Upper lobe of right lung (tissue), 1 donor: ENCODE data around the gene DTNB. TPM values are rescaled to one million over a fixed set of nuclear protein-coding genes. Genes with fewer than 3 reads are reported as not detected.
"Not testable (repeated sequence)": the region's sequence is repeated elsewhere in the genome, so short reads cannot be mapped to it uniquely, and the experiment has no call there.

Experiments
- ATAC-seq: fragments of 200-7000 bp; cut with Tn5 transposase; one replicate; pipeline ENCODE4 v1.9.1; 2020; ENCODE audit warnings: mild to moderate bottlenecking, moderate library complexity
- DNase-seq: peaks from one replicate; pipeline ENCODE4 v3.0.0-alpha.2; 2020
- H3K27ac ChIP-seq: fragments of 200-600 bp; one replicate; pipeline ENCODE4 v1.8.0; 2022
- H3K27me3 ChIP-seq: fragments of 200-600 bp; one replicate; pipeline ENCODE4 v1.8.0; 2022; ENCODE audit warnings: mild to moderate bottlenecking
- H3K36me3 ChIP-seq: fragments of 200-600 bp; one replicate; pipeline ENCODE4 v1.8.0; 2022
- H3K4me1 ChIP-seq: fragments of 200-600 bp; one replicate; pipeline ENCODE4 v1.8.0; 2022
- H3K4me3 ChIP-seq: fragments of 200-600 bp; one replicate; pipeline ENCODE4 v1.8.0; 2022; ENCODE audit warnings: mild to moderate bottlenecking
- H3K9me3 ChIP-seq: fragments of 200-600 bp; one replicate; pipeline ENCODE4 v1.8.0; 2022
- intact Hi-C: fragments of 100-400 bp; cut with DNase I; formaldehyde crosslinking; loops from one replicate; pipeline ENCODE4 v1.11.0; 2022
- total RNA-seq: library from RNA; stranded (reverse); fragmentation: NEBNext Ultra II Directional; extraction: Animal tissue kit (Norgen Biotek cat#: 25700); gene quantifications from one replicate; pipeline ENCODE4 v1.2.1, GENCODE V29; 2021
- TF ChIP-seq, protein P1 (sequence below): fragments of 200-600 bp; IDR thresholded peaks from one replicate; pipeline ENCODE4 v1.8.0; 2022; ENCODE audit warnings: antibody characterized with exemption
- donor health status: DM: no; HTN: yes; CAD: no; lungs with severe emphysema.

The DTNB gene
- total RNA-seq, 1 donor from 2014 or later = 18.1 TPM

DNA sequence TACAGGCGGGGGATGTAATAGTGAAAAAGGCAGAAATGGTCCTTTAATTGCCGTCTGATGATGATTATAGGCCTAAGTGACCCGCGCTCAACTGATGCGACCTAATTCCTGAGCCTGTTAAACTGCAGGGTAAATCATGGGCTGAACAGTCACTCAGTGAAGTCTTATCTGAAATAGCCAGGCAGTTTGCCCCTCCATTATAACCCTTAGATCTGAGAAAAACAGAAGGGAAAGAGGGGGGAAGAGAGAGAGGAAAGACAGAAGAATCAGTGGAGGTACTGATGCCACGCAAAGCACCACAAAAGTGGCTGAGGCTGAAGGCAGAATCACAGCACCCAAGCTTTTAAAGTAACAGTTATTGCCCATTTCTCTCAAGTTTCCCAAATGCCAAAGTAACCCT is 258.6 kb downstream of the DTNB start:
- intact Hi-C loops = no loop called here
- H3K27me3 ChIP-seq = no peaks in the 10 kb centered on the region
- H3K27ac ChIP-seq = no peak overlapping the region
- TF ChIP-seq, protein P1, sequence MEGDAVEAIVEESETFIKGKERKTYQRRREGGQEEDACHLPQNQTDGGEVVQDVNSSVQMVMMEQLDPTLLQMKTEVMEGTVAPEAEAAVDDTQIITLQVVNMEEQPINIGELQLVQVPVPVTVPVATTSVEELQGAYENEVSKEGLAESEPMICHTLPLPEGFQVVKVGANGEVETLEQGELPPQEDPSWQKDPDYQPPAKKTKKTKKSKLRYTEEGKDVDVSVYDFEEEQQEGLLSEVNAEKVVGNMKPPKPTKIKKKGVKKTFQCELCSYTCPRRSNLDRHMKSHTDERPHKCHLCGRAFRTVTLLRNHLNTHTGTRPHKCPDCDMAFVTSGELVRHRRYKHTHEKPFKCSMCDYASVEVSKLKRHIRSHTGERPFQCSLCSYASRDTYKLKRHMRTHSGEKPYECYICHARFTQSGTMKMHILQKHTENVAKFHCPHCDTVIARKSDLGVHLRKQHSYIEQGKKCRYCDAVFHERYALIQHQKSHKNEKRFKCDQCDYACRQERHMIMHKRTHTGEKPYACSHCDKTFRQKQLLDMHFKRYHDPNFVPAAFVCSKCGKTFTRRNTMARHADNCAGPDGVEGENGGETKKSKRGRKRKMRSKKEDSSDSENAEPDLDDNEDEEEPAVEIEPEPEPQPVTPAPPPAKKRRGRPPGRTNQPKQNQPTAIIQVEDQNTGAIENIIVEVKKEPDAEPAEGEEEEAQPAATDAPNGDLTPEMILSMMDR = no peak
- no peaks in the 10 kb centered on the region for H3K4me1 ChIP-seq
- H3K4me3 ChIP-seq = no peak overlapping the region
- ATAC-seq (no peak), DNase-seq (no peak)
- H3K36me3 ChIP-seq = peaks cover 8% of the 10 kb centered on the region
- no peaks in the 10 kb centered on the region for H3K9me3 ChIP-seq

DNA sequence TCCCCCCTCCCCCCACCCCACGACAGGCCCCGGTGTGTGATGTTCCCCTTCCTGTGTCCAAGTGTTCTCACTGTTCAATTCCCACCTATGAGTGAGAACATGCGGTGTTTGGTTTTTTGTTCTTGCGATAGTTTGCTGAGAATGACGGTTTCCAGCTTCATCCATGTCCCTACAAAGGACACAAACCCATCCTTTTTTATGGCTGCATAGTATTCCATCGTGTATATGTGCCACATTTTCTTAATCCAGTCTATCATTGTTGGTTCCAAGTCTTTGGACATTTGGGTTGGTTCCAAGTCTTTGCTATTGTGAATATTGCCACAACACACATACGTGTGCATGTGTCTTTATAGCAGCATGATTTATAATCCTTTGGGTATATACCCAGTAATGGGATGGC is 260.0 kb downstream of the DTNB start:
- H3K36me3 ChIP-seq, DNase-seq, ATAC-seq, H3K4me3 ChIP-seq, H3K27ac ChIP-seq, H3K9me3 ChIP-seq, intact Hi-C loops, H3K4me1 ChIP-seq, H3K27me3 ChIP-seq: not testable (repeated sequence)

DNA sequence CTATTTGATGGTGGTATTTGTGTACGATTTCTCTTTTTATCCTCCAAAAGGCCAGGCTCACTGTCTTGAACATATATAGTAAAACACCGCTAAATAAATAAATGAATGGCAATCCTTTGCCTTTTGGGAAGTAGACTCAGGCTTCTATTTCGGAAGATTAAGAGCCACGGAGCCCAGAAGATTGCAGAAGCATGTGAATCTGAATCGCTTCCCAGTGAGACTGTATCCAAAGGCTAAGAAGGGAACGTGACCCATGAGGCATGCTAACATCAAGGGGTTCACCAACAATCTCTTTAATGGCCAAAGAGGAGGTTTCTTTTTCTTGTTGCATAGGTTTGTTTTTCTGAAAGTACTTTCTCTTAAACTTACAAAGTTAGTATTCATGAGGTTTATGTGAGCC is 261.6 kb downstream of the DTNB start:
- H3K36me3 ChIP-seq = no peaks in the 10 kb centered on the region
- ATAC-seq = no peak
- intact Hi-C loops = no loop called here
- no peak for DNase-seq
- TF ChIP-seq, protein P1 = no peak
- no peak overlapping the region for H3K27ac ChIP-seq
- no peaks in the 10 kb centered on the region for H3K4me1 ChIP-seq
- no peaks in the 10 kb centered on the region for H3K9me3 ChIP-seq
- no peak overlapping the region for H3K4me3 ChIP-seq
- H3K27me3 ChIP-seq = no peaks in the 10 kb centered on the region

DNA sequence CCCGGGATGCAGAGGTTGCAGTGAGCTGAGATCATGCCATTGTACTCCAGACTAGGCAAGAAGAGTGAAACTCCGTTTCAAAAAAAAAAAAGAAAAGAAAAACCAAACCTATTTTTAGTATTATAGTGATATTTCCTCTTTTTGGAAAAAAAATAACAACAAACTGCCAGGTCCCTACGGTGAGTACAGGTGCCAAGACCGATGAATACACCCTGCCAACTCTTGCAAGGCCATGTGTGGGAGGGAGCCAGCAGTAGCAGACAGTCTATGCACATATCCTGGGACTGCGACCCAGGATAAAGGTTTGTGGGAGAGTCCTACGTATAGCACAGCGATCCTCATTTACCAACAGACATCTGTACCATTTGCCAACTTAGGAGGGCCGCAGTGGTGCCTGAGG is 262.1 kb downstream of the DTNB start:
- TF ChIP-seq, protein P1 = no peak
- H3K9me3 ChIP-seq = no peaks in the 10 kb centered on the region
- no peaks in the 10 kb centered on the region for H3K4me1 ChIP-seq
- H3K4me3 ChIP-seq = no peak overlapping the region
- ATAC-seq (no peak), DNase-seq (no peak)
- H3K27ac ChIP-seq = no peak overlapping the region
- H3K36me3 ChIP-seq = no peaks in the 10 kb centered on the region
- H3K27me3 ChIP-seq = no peaks in the 10 kb centered on the region
- intact Hi-C loops = no loop called here

DNA sequence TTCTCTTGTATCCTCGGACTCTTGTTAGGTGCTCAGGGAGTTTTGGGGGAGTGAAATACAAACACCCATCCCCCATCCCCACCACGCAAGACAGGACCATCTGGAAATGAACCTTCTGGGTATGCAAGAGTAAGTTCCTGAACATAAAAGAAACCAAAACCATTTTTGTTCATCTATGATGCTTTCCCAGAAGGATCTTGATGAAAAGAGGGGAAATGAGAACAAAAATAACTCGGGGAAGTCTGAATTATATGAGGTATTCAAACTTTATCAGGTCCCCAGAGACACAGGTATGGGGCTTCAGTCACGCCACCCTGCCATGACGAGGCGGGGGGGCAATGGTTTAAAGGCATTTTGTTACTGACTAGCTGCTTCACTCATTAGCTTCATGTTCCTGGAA is 263.0 kb downstream of the DTNB start:
- Histone ChIP-seq H3K36me3 (no peaks in the 10 kb centered on the region), H3K4me1 (no peaks in the 10 kb centered on the region), H3K4me3 (no peak overlapping the region), H3K27me3 (no peaks in the 10 kb centered on the region), H3K27ac (no peak overlapping the region), H3K9me3 (no peaks in the 10 kb centered on the region)
- intact Hi-C loops = no loop called here
- no peak for DNase-seq
- no peak for ATAC-seq
- TF ChIP-seq, protein P1 = no peak

DNA sequence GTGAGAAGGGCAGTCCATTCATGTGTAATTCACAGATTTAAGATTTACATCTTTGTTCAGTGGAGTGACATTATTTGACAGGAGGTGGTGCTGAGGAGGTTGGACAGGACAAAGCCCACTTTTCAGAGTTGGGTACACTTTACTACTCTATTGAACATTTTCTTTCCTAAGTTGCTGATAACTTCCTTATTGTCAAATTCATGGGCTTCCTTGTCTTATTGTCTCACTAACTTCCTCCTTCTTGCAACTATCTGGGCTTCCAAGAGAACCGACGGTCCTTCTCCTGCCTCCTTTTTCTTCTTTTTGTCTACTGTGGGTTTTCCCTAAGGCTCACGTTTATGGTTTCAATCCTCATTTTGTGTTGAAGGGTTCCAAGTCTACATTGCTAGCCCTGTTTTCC is 263.9 kb downstream of the DTNB start:
- TF ChIP-seq, protein P1 = no peak
- no peak for ATAC-seq
- no peaks in the 10 kb centered on the region for H3K4me1 ChIP-seq

More for the DNA sequence above, 263.9 kb downstream of the DTNB start:
- Histone ChIP-seq H3K27ac (no peak overlapping the region), H3K27me3 (no peaks in the 10 kb centered on the region), H3K4me3 (no peak overlapping the region), H3K9me3 (no peaks in the 10 kb centered on the region), H3K36me3 (no peaks in the 10 kb centered on the region)
- intact Hi-C loops = no loop called here
- no peak for DNase-seq
